Smooth muscle cell (in vitro differentiated cells): Measurements from ENCODE around the gene NCAPG. TPM values are rescaled to one million over a fixed set of nuclear protein-coding genes. Genes with fewer than 3 reads are reported as not detected.

Experiments used
- DNase-seq: peaks from one replicate; lab custom pipeline; 2025; ENCODE audit not compliant: unreplicated experiment; lab: John Stamatoyannopoulos, UW
- H2AFZ ChIP-seq: fragments of 200-600 bp; sonication (generic); 2 replicates; pipeline ENCODE4 v1.6.0; 2016; ENCODE audit warnings: antibody characterized with exemption, low read depth, mild to moderate bottlenecking
- H3F3A ChIP-seq: fragments of 200-600 bp; sonication (generic); 2 replicates; pipeline ENCODE4 v1.6.0; 2017; ENCODE audit warnings: antibody characterized with exemption, low read depth
- H3K27ac ChIP-seq: fragments of 200-600 bp; sonication (generic); 2 replicates; pipeline ENCODE4 v1.5.1; 2016; ENCODE audit warnings: low read depth, mild to moderate bottlenecking
- H3K27me3 ChIP-seq: fragments of 200-600 bp; sonication (generic); 2 replicates; pipeline ENCODE4 v1.6.1; 2016; ENCODE audit warnings: low read depth, mild to moderate bottlenecking
- H3K36me3 ChIP-seq: fragments of 200-600 bp; sonication (generic); 2 replicates; pipeline ENCODE4 v1.5.1; 2016; ENCODE audit warnings: low read depth
- H3K4me1 ChIP-seq: fragments of 200-600 bp; sonication (generic); 2 replicates; pipeline ENCODE4 v1.5.1; 2016; ENCODE audit warnings: low read depth
- H3K4me2 ChIP-seq: fragments of 200-600 bp; sonication (generic); 2 replicates; pipeline ENCODE4 v1.6.0; 2016; ENCODE audit warnings: mild to moderate bottlenecking
- H3K4me3 ChIP-seq: fragments of 200-600 bp; sonication (generic); 2 replicates; pipeline ENCODE4 v1.5.1; 2016; ENCODE audit warnings: mild to moderate bottlenecking
- H3K79me2 ChIP-seq: fragments of 200-600 bp; sonication (generic); 2 replicates; pipeline ENCODE4 v1.6.0; 2016; ENCODE audit warnings: low read depth, mild to moderate bottlenecking
- H3K9ac ChIP-seq: fragments of 200-600 bp; sonication (generic); 2 replicates; pipeline ENCODE4 v1.6.0; 2016; ENCODE audit warnings: low read depth
- H3K9me3 ChIP-seq: fragments of 200-600 bp; sonication (generic); replicated peaks from 2 replicates; pipeline ENCODE4 v1.5.1; 2016; ENCODE audit warnings: low read depth
- H4K20me1 ChIP-seq: fragments of 200-600 bp; sonication (generic); 2 replicates; pipeline ENCODE4 v1.6.0; 2016; ENCODE audit warnings: low read depth
- WGBS: methylation state at CpG from one replicate; pipeline ENCODE4 v1.1.7; 2016; ENCODE audit warnings: low lambda C conversion rate; 5-methylcytosine and 5-hydroxymethylcytosine counted together
- polyA plus RNA-seq: library from polyadenylated mRNA; unstranded; fragments of >200 nt; fragmentation: Nextera tagmentation; extraction: Ambion mirVana; gene quantifications from 2 replicates; pipeline ENCODE4 v1.2.1, GENCODE V29; 2016
- total RNA-seq: library from RNA; depleted of rRNA; stranded (reverse); fragments of >200 nt; gene quantifications from 2 replicates; pipeline ENCODE4 v1.2.3, GENCODE V29; 2014
- TF ChIP-seq, protein P1 (sequence below): fragments of 200-600 bp; sonication (generic); IDR thresholded peaks from 2 replicates; pipeline ENCODE4 v1.5.1; 2017; ENCODE audit warnings: borderline replicate concordance, mild to moderate bottlenecking, antibody characterized with exemption; ENCODE audit not compliant: insufficient read depth, poor library complexity, severe bottlenecking

NCAPG gene
- total and polyA plus RNA-seq, 2 experiments from 2014 or later, result 6.9 to 19.6 TPM

DNA sequence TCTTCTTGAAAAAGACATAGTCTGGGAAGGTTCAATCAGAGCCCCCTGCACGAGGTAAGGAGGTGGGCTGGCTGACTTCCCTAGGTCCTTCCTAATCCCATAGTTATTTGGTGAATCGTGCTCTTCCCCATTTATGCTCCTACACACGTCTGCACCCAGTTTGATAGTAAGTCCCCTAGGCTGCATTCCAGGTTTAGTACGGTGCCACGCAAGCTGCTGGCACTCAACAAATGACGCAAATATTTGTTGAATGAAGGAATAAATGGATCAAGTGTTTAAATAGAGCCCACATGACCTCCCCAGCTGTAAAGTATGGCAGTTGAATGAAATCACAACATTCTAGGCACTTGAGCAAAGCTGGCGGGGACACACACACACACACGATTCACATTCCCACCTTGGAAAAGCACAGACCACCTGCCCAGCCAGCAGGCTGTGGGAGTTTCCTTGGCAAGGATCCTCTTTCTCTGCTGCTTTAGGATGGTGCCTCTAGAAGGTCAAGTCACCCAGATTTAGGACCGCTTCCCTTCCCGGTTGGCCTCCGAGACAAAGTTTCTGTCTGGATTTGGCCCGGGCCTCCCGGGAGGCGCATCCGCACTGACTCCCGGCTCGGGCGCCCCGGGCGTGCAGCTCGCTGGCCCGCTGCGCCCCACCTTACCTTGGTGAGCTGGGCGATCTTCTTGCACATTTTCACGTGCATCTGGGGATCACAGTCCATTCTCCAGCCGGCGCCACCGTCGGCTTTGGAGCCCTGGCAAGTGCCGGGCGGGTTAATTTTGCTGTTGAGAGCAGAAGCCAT lies 30.1 kb upstream of the NCAPG start:
- Histone ChIP-seq H4K20me1 (no peaks in the 10 kb centered on the region), H3K9me3 (no peaks in the 10 kb centered on the region), H3K27ac (no peak overlapping the region), H3F3A (no peaks in the 10 kb centered on the region), H3K4me2 (peak overlapping the region; percentile 91), H3K4me3 (peak overlapping the region; percentile 49), H3K9ac (no peak overlapping the region), H3K4me1 (peaks cover 13% of the 10 kb centered on the region), H3K79me2 (no peaks in the 10 kb centered on the region), H2AFZ (no peak overlapping the region), H3K36me3 (no peaks in the 10 kb centered on the region), H3K27me3 (peaks cover 69% of the 10 kb centered on the region)
- 24% methylated on average over 31 of the region's 31 CpGs for WGBS
- TF ChIP-seq, protein P1, sequence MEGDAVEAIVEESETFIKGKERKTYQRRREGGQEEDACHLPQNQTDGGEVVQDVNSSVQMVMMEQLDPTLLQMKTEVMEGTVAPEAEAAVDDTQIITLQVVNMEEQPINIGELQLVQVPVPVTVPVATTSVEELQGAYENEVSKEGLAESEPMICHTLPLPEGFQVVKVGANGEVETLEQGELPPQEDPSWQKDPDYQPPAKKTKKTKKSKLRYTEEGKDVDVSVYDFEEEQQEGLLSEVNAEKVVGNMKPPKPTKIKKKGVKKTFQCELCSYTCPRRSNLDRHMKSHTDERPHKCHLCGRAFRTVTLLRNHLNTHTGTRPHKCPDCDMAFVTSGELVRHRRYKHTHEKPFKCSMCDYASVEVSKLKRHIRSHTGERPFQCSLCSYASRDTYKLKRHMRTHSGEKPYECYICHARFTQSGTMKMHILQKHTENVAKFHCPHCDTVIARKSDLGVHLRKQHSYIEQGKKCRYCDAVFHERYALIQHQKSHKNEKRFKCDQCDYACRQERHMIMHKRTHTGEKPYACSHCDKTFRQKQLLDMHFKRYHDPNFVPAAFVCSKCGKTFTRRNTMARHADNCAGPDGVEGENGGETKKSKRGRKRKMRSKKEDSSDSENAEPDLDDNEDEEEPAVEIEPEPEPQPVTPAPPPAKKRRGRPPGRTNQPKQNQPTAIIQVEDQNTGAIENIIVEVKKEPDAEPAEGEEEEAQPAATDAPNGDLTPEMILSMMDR, result no peak
- DNase-seq, result no peak

DNA sequence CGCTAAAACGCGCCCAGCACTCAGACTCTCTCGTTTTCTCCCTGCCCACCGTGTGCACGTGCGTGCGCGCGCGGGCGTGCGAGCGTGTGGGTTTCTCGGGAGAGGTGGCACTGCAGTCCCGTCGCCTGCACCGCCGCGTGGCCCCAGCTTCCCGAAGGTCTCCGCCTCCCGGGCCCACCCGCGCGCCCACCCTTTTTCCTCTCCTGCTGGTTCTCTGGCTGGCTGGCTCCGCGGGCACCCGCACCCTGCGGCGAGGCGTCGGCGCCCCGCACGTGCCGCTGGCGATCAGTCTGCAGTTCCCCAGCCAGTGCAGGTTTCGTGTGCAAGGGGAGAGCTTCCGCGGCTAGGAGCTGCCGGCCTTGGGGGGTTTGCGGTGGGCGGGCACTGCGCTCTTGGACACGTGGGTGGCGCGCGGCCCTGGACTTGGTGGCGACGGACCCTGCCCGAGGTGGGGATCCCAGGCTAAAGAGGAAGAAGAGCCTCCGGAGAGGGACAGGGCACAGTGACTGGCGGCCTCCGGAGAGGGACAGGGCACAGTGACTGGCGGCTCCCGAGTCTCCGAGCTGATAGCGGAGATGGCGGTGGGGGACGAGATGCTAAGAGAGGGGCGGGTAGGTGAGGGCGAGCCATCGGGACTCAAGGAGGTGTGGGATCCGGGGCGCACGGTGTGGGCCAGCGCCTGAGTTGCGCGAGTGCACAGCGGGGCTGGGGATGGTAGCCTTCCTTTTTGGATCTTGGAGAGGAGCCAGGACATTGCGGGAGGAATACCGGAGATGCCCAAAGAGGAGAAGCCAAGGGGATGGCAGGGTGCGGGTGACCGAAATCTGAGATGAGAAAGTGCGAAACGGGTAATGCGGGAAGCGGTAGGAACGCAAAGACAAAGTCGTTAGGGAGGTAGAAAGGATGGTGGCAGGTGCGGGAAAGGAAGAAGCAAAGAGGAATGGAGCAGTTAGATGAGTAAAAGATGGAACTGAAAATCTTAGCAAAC lies 29.2 kb upstream of the NCAPG start, which contains the start of gene FAM184B:
TSS of gene FAM184B (minus strand) at position 322 of the 988 bp plus-strand sequence. CDS start 322 bp downstream, outside the sequence.
- no peaks in the 10 kb centered on the region for H3K36me3 ChIP-seq
- 4% methylated on average over 71 of the region's 82 CpGs for WGBS
- DNase-seq, result no peak

DNA sequence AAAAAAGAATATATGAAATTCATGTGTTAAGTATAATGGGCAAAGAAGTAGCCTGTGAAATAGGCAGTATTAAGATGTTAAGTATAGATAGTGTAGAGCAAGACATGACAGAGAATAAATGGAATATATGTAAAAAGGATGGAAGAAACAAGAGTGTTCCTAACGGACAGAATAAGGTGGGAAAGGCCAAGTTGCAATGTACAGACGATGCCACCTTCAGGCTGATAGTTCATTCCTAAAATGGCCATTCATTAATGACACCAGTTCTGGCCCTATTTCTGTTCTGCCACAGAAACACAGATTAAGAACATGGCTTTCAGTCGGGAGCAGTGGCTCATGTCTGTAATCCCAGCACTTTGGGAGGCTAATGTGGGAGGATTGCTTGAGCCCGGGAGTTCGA lies 24.9 kb upstream of the NCAPG start:
- Histone ChIP-seq H3K4me1 (peaks cover 13% of the 10 kb centered on the region), H3K36me3 (no peaks in the 10 kb centered on the region), H3K27ac (no peak overlapping the region), H4K20me1 (no peaks in the 10 kb centered on the region), H3F3A (no peaks in the 10 kb centered on the region), H3K4me2 (no peak overlapping the region), H2AFZ (no peak overlapping the region), H3K4me3 (no peak overlapping the region), H3K79me2 (no peaks in the 10 kb centered on the region), H3K9ac (no peak overlapping the region), H3K9me3 (no peaks in the 10 kb centered on the region), H3K27me3 (peaks cover 35% of the 10 kb centered on the region)
- WGBS, result 73% methylated on average over 5 of the region's 5 CpGs
- TF ChIP-seq, protein P1, result no peak
- no peak for DNase-seq

More for the DNA sequence above, 29.2 kb upstream of the NCAPG start, which contains the start of gene FAM184B:
- no peaks in the 10 kb centered on the region for H3F3A ChIP-seq
- no peak within 1 kb of the TSS for H3K9ac ChIP-seq
- H3K4me3 ChIP-seq, result peak within 1 kb of the TSS; percentile 49
- H3K79me2 ChIP-seq, result no peaks in the 10 kb centered on the region
- H3K4me2 ChIP-seq, result peak within 1 kb of the TSS; percentile 91
- peaks cover 13% of the 10 kb centered on the region for H3K4me1 ChIP-seq
- TF ChIP-seq, protein P1, result no peak
- H3K27ac ChIP-seq, result no peak within 1 kb of the TSS
- peaks cover 69% of the 10 kb centered on the region for H3K27me3 ChIP-seq
- no peaks in the 10 kb centered on the region for H4K20me1 ChIP-seq
- H3K9me3 ChIP-seq, result no peaks in the 10 kb centered on the region
- H2AFZ ChIP-seq, result no peak within 1 kb of the TSS
